ENCODE results near the gene C1GALT1. TPM values are rescaled to one million over a fixed set of nuclear protein-coding genes. Genes with fewer than 3 reads are reported as not detected.
A peak's percentile ranks its signal among the peaks of the same experiment; 100 is the strongest.

C1GALT1 gene
- total RNA-seq, 1 donor from 2014 or later: 63.4 TPM

- H3K36me3 Mint-ChIP-seq (ENCODE audit: insufficient read depth): peaks cover 21% of the 10 kb centered on the region
- DNase-seq (ENCODE audit: low spot score, unreplicated experiment): no peak
- TF ChIP-seq CTCF (IDR thresholded peaks at IDR 0.05; ENCODE audit: unreplicated experiment): no peak
- H3K4me3 Mint-ChIP-seq (ENCODE audit: low read depth): no peak overlapping the region
- no peak overlapping the region for H3K27ac Mint-ChIP-seq
- H3K9me3 Mint-ChIP-seq (ENCODE audit: low read depth): peaks cover 4% of the 10 kb centered on the region
- H3K4me1 Mint-ChIP-seq (ENCODE audit: low read depth): peaks cover 15% of the 10 kb centered on the region
- H3K27me3 Mint-ChIP-seq: no peaks in the 10 kb centered on the region
These were observed 74.5 kb downstream of the C1GALT1 start for GRCh38 chr7:7256731-7257274.

GRCh38 chr7:7257899-7258692, 75.8 kb downstream of the C1GALT1 start:
- peaks cover 19% of the 10 kb centered on the region for H3K36me3 Mint-ChIP-seq (ENCODE audit: insufficient read depth)
- peaks cover 13% of the 10 kb centered on the region for H3K4me1 Mint-ChIP-seq (ENCODE audit: low read depth)
- H3K27ac Mint-ChIP-seq: peak overlapping the region; percentile 6
- no peak for DNase-seq (ENCODE audit: low spot score, unreplicated experiment)
- H3K9me3 Mint-ChIP-seq (ENCODE audit: low read depth): peaks cover 4% of the 10 kb centered on the region
- no peak for TF ChIP-seq CTCF (IDR thresholded peaks at IDR 0.05; ENCODE audit: unreplicated experiment)
- no peak overlapping the region for H3K4me3 Mint-ChIP-seq (ENCODE audit: low read depth)
- no peaks in the 10 kb centered on the region for H3K27me3 Mint-ChIP-seq

- TF ChIP-seq CTCF (IDR thresholded peaks at IDR 0.05; ENCODE audit: unreplicated experiment): no peak
- no peak for DNase-seq (ENCODE audit: low spot score, unreplicated experiment)
- H3K9me3 Mint-ChIP-seq (ENCODE audit: low read depth): peaks cover 4% of the 10 kb centered on the region
- no peak overlapping the region for H3K27ac Mint-ChIP-seq
- H3K27me3 Mint-ChIP-seq: no peaks in the 10 kb centered on the region
- no peak overlapping the region for H3K4me3 Mint-ChIP-seq (ENCODE audit: low read depth)
- H3K36me3 Mint-ChIP-seq (ENCODE audit: insufficient read depth): peaks cover 15% of the 10 kb centered on the region
- no peaks in the 10 kb centered on the region for H3K4me1 Mint-ChIP-seq (ENCODE audit: low read depth)
These were observed 79.5 kb downstream of the C1GALT1 start for GRCh38 chr7:7261863-7262262.

GRCh38 chr7:7263297-7264230, 81.2 kb downstream of the C1GALT1 start:
- Mint-ChIP-seq H3K27ac (no peak overlapping the region), H3K36me3 (ENCODE audit: insufficient read depth) (peaks cover 9% of the 10 kb centered on the region), H3K4me3 (ENCODE audit: low read depth) (no peak overlapping the region), H3K4me1 (ENCODE audit: low read depth) (no peaks in the 10 kb centered on the region), H3K27me3 (no peaks in the 10 kb centered on the region), H3K9me3 (ENCODE audit: low read depth) (peaks cover 4% of the 10 kb centered on the region)
- no peak for DNase-seq (ENCODE audit: low spot score, unreplicated experiment)
- TF ChIP-seq CTCF (IDR thresholded peaks at IDR 0.05; ENCODE audit: unreplicated experiment): no peak
